ENCODE data around the gene KDM5B. TPM values are rescaled to one million over a fixed set of nuclear protein-coding genes. Genes with fewer than 3 reads are reported as not detected.

Gene KDM5B
- total RNA-seq, 2 experiments from 2014 or later: not detected

- Histone ChIP-seq H3K79me2 (ENCODE audit: insufficient read depth, low read depth, low read length) (no peaks in the 10 kb centered on the region), H3K27ac (ENCODE audit: low read depth, low read length, poor library complexity, severe bottlenecking) (no peak overlapping the region), H3K4me1 (ENCODE audit: insufficient read depth, low read length, poor library complexity, severe bottlenecking) (no peaks in the 10 kb centered on the region), H3K36me3 (ENCODE audit: insufficient read depth, low read length) (no peaks in the 10 kb centered on the region), H3K4me2 (ENCODE audit: low read length) (peak overlapping the region; percentile 71; the same call in 1 of the 2 replicates), H3K4me3 (ENCODE audit: low read depth, low read length, poor library complexity, severe bottlenecking) (no peak overlapping the region), H2AFZ (ENCODE audit: low read length) (no peak overlapping the region), H4K20me1 (ENCODE audit: insufficient read depth, low read length) (no peaks in the 10 kb centered on the region), H3K9me2 (ENCODE audit: insufficient read depth, low read length) (no peaks in the 10 kb centered on the region), H3K9me3 (ENCODE audit: low read length) (no peaks in the 10 kb centered on the region)
- CTCF ChIA-PET (ENCODE audit: unreplicated experiment): interaction anchor here (0.6 kb wide), 1 partner anchor 40 kb away, joined by 3 read pairs; no protein-coding TSS in a partner anchor
- no TSS peak for BruUV-seq (replicated peaks)
- DNase-seq (ENCODE audit: low spot score): no peak
- POLR2A ChIA-PET: no interaction called here
- intact Hi-C loops (cut with micrococcal nuclease; ENCODE audit: unreplicated experiment): no loop called here
- TF ChIP-seq CTCF (conservative IDR thresholded peaks at IDR 0.05; ENCODE audit: low read length) (no peak), EZH2phosphoT487 (IDR thresholded peaks at IDR 0.05; ENCODE audit: borderline replicate concordance, low read depth, low read length) (no peak)
Observed at GRCh38 chr1:202811296-202812175, 3.3 kb upstream of the KDM5B start.

- H3K4me2 ChIP-seq (ENCODE audit: low read length): peak within 1 kb of the TSS; percentile 71; the same call in 1 of the 2 replicates
- H3K27ac ChIP-seq (ENCODE audit: low read depth, low read length, poor library complexity, severe bottlenecking): no peak within 1 kb of the TSS
- no peaks in the 10 kb centered on the region for H3K9me2 ChIP-seq (ENCODE audit: insufficient read depth, low read length)
- peak within 1 kb of the TSS; percentile 16 for H3K4me3 ChIP-seq (ENCODE audit: low read depth, low read length, poor library complexity, severe bottlenecking)
- H2AFZ ChIP-seq (ENCODE audit: low read length): no peak within 1 kb of the TSS
- no peaks in the 10 kb centered on the region for H3K36me3 ChIP-seq (ENCODE audit: insufficient read depth, low read length)
- no peaks in the 10 kb centered on the region for H3K4me1 ChIP-seq (ENCODE audit: insufficient read depth, low read length, poor library complexity, severe bottlenecking)
- DNase-seq (ENCODE audit: low spot score): peak; percentile 29
- BruUV-seq (replicated peaks): no TSS peak
- H3K9me3 ChIP-seq (ENCODE audit: low read length): no peaks in the 10 kb centered on the region
- H4K20me1 ChIP-seq (ENCODE audit: insufficient read depth, low read length): no peaks in the 10 kb centered on the region
- TF ChIP-seq EZH2phosphoT487 (IDR thresholded peaks at IDR 0.05; ENCODE audit: borderline replicate concordance, low read depth, low read length): no peak
- no peak for TF ChIP-seq CTCF (conservative IDR thresholded peaks at IDR 0.05; ENCODE audit: low read length)
- intact Hi-C loops (cut with micrococcal nuclease; ENCODE audit: unreplicated experiment): no loop called here
- ChIA-PET CTCF (ENCODE audit: unreplicated experiment) (interaction anchor here (1.1 kb wide), 1 partner anchor 1388 kb away, joined by 3 read pairs; no protein-coding TSS in a partner anchor), POLR2A (interaction anchor here (1.0 kb wide), 1 partner anchor 19 kb away, joined by 5 read pairs; no protein-coding TSS in a partner anchor)
- H3K79me2 ChIP-seq (ENCODE audit: insufficient read depth, low read depth, low read length): no peaks in the 10 kb centered on the region
Observed at GRCh38 chr1:202810615-202811295, 2.5 kb upstream of the KDM5B start, which contains the start of gene PCAT6. Gene PCAT6, plus strand, starts transcription at chr1:202810954.
